HepG2 (cell line): ENCODE results near the gene BTG2. TPM values are rescaled to one million over a fixed set of nuclear protein-coding genes. Genes with fewer than 3 reads are reported as not detected.

Experiments
- ATAC-seq: fragments of 200-7000 bp; cut with Tn5 transposase; 3 replicates; pipeline ENCODE4 v1.9.1; 2020; ENCODE audit warnings: mild to moderate bottlenecking, moderate library complexity
- BruUV-seq: library from RNA; stranded (reverse); fragments of 400-500 nt; replicated peaks from 2 replicates; lab custom pipeline; 2021; lab: Mats Ljungman, UMichigan
- CTCF ChIA-PET: fragments of 300-600 bp; formaldehyde crosslinking; extraction: SDS; loops from one replicate; lab custom pipeline; 2021; ENCODE audit warnings: low total read pairs, inconsistent platforms, low intra/inter-chr PET ratio; lab: Yijun Ruan, JAX
- POLR2A ChIA-PET: fragments of 350-600 bp; sonication (Branson Sonifier 250); formaldehyde crosslinking; loops from one replicate; lab custom pipeline; 2020; ENCODE audit warnings: antibody characterized with exemption, inconsistent platforms; lab: Yijun Ruan, JAX
- DNase-seq: peaks from one replicate; pipeline ENCODE4 v3.0.0-alpha.2; 2015; ENCODE audit warnings: low spot score
- FAIRE-seq: peaks from 3 replicates; lab custom pipeline; 2011; peaks lifted over from hg19 to GRCh38; lab: Jason Lieb, UNC
- H2AFZ ChIP-seq: one replicate; pipeline ENCODE4 v1.6.1; 2011; ENCODE audit warnings: low read length, inconsistent platforms
- H3K27ac ChIP-seq: fragments of 300-600 bp; 3 replicates; pipeline ENCODE4 v1.8.0; 2011; ENCODE audit warnings: mixed run types, mild to moderate bottlenecking, mixed read lengths, low read length, inconsistent platforms; ENCODE audit not compliant: insufficient read depth; ENCODE audit errors: extremely low read length
- H3K27me3 ChIP-seq, 2 experiments: fragments of 200-600 bp in 1 of 2; 2 replicates in 1 of 2; 3 replicates in 1 of 2; pipeline versions ENCODE4 v1.6.0 to v1.8.0; 2011; ENCODE audit warnings: low read length in 2 of 2, mild to moderate bottlenecking in 2 of 2, moderate library complexity in 2 of 2, inconsistent platforms in 1 of 2; ENCODE audit not compliant: insufficient read depth in 2 of 2, control insufficient read depth in 1 of 2
- H3K36me3 ChIP-seq, 2 experiments: fragments of 200-600 bp in 1 of 2; replicated peaks in 1 of 2; 2 replicates in 1 of 2; 3 replicates in 1 of 2; pipeline versions ENCODE4 v1.5.1 to v1.8.0; 2011; ENCODE audit warnings: low read length in 2 of 2, inconsistent platforms in 1 of 2; ENCODE audit not compliant: insufficient read depth in 2 of 2, control insufficient read depth in 1 of 2
- H3K4me1 ChIP-seq: 2 replicates; pipeline ENCODE4 v1.5.1; 2012; ENCODE audit warnings: low read length, inconsistent platforms; ENCODE audit not compliant: insufficient read depth
- H3K4me2 ChIP-seq: 2 replicates; pipeline ENCODE4 v1.6.0; 2011; ENCODE audit warnings: low read depth, low read length, inconsistent platforms
- H3K4me3 ChIP-seq, 3 experiments: fragments of 200-600 bp in 1 of 3; sonication (generic), shearing (Covaris generic) in 1 of 3; replicated peaks in 1 of 3; 2 replicates each; pipeline ENCODE4 v1.5.1; 2011 to 2016; ENCODE audit warnings: low read length in 3 of 3, inconsistent platforms in 2 of 3, low read depth in 2 of 3, mild to moderate bottlenecking in 2 of 3, control low read depth in 1 of 3, mixed read lengths in 1 of 3; ENCODE audit not compliant: insufficient read depth in 1 of 3
- H3K79me2 ChIP-seq: one replicate; pipeline ENCODE4 v1.6.1; 2011; ENCODE audit warnings: low read length, inconsistent platforms; ENCODE audit not compliant: insufficient read depth
- H3K9ac ChIP-seq: 2 replicates; pipeline ENCODE4 v1.6.0; 2011; ENCODE audit warnings: mild to moderate bottlenecking, low read depth, low read length, inconsistent platforms; ENCODE audit not compliant: insufficient read depth
- H3K9me3 ChIP-seq: 2 replicates; pipeline ENCODE4 v1.5.1; 2012; ENCODE audit warnings: mild to moderate bottlenecking, low read length
- H4K20me1 ChIP-seq: 2 replicates; pipeline ENCODE4 v1.6.0; 2011; ENCODE audit warnings: inconsistent platforms, mild to moderate bottlenecking, low read length, moderate library complexity; ENCODE audit not compliant: insufficient read depth
- HDAC1 ChIP-seq: sonication (generic); formaldehyde crosslinking; IDR thresholded peaks from 2 replicates; pipeline ENCODE4 v1.5.1; 2020; ENCODE audit warnings: mild to moderate bottlenecking, missing genetic modification reagents
- SMC3 ChIP-seq: IDR thresholded peaks from 2 replicates; pipeline ENCODE4 v1.6.1; 2011; ENCODE audit warnings: low read length, improper control_type of control experiment
- STAG1 ChIP-seq: sonication (generic); formaldehyde crosslinking; IDR thresholded peaks from 2 replicates; pipeline ENCODE4 v1.4.0; 2020; ENCODE audit warnings: missing genetic modification reagents
- XRCC5 ChIP-seq: fragments of 200-400 bp; formaldehyde crosslinking; optimal IDR thresholded peaks from 2 replicates; pipeline ENCODE3; 2017; ENCODE audit warnings: mild to moderate bottlenecking, low read length
- ZFP90 ChIP-seq: sonication (generic); formaldehyde crosslinking; IDR thresholded peaks from 2 replicates; pipeline ENCODE4 v1.8.0; 2022; ENCODE audit warnings: missing genetic modification reagents, mild to moderate bottlenecking, inconsistent platforms, borderline replicate concordance
- ZIK1 ChIP-seq: sonication (generic); formaldehyde crosslinking; IDR thresholded peaks from 2 replicates; pipeline ENCODE4 v1.5.0; 2020; ENCODE audit warnings: mild to moderate bottlenecking, low read depth, missing genetic modification reagents, borderline replicate concordance
- ZNF251 ChIP-seq: sonication (generic); formaldehyde crosslinking; IDR thresholded peaks from 2 replicates; pipeline ENCODE4 v1.9.0; 2021; ENCODE audit warnings: mild to moderate bottlenecking, missing genetic modification reagents
- WGBS: methylation state at CpG from one replicate; pipeline ENCODE4 v1.1.6; 2017; ENCODE audit warnings: low lambda C conversion rate; 5-methylcytosine and 5-hydroxymethylcytosine counted together
- in situ Hi-C: cut with HindIII; loops from 2 replicates; pipeline ENCODE4 v1.10.0; 2017; ENCODE audit warnings: low pct_unique_long_range_greater_than_20kb; ENCODE audit not compliant: extremely low pct_ligation_motif_present
- intact Hi-C: fragments of 100-400 bp; cut with micrococcal nuclease; formaldehyde crosslinking; loops from one replicate; pipeline ENCODE4 v1.10.0; 2022; ENCODE audit not compliant: unreplicated experiment
- polyA plus RNA-seq, 8 experiments: library from polyadenylated mRNA; depleted of rRNA in 3 of 8; stranded (reverse) in 7 of 8; unstranded in 1 of 8; fragments of >200 nt; fragmentation: Illumina TruSeq in 4 of 8; extraction: Trizol in 4 of 8; gene quantifications; 2 replicates each; pipeline versions ENCODE4 v1.2.1 to v1.2.3, GENCODE V29; 2011 to 2016; ENCODE audit warnings: low read depth in 4 of 8, missing spikeins in 1 of 8, mixed read lengths in 1 of 8; ENCODE audit not compliant: insufficient read depth in 1 of 8
- total RNA-seq, 5 experiments: library from RNA; depleted of rRNA; stranded (reverse); fragments of >200 nt; fragmentation: Illumina TruSeq; extraction: Trizol; gene quantifications; 2 replicates each; pipeline ENCODE4 v1.2.3, GENCODE V29; 2016; ENCODE audit warnings: low read depth in 1 of 5
- TF ChIP-seq, protein P1 (sequence below): sonication (generic); formaldehyde crosslinking; IDR thresholded peaks from 2 replicates; pipeline ENCODE4 v1.5.0; 2020; ENCODE audit warnings: mild to moderate bottlenecking, missing genetic modification reagents
- TF ChIP-seq, protein P2 (sequence below): sonication (generic); formaldehyde crosslinking; IDR thresholded peaks from 2 replicates; pipeline ENCODE4 v1.5.0; 2020; ENCODE audit warnings: mild to moderate bottlenecking, missing genetic modification reagents, moderate library complexity

The BTG2 gene
- total and polyA plus RNA-seq, 2 of the 13 experiments (the other 11 are each of a cell fraction or from before 2014, with no cell fraction given): 13.6 to 18.3 TPM

DNA sequence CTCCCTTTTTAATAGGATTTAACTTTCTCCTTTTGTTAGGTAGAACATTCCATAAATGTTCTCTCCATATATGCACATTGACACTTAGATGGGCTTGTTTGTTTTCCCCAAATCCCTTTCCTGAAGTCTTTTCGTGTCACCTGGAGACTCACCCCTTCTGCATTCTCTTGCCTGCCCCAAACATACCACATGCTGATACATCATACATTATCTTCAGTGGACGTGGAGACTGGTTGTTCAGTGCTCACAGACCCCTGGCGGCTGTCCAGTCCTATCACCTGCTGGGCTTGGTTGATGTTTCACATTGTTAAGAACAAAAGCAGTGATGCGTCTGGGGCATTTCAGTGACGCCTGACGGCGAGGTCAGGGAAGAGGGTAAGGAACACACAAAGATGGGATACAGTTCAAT, 23.4 kb downstream of the BTG2 start:
- H4K20me1 ChIP-seq: no peaks in the 10 kb centered on the region; the same call in 1 of the 2 replicates
- H3K4me2 ChIP-seq: no peak overlapping the region
- intact Hi-C loops (no loop called here), in situ Hi-C loops (loop anchor here (5.0 kb wide), 1 partner anchor 56 kb away; no protein-coding TSS in a partner anchor)
- BruUV-seq: no TSS peak
- ChIA-PET CTCF (interaction anchor here (2.7 kb wide), 1 partner anchor 56 kb away, joined by 13 read pairs; no protein-coding TSS in a partner anchor), POLR2A (interaction anchor here (5.2 kb wide), 1 partner anchor 23 kb away, joined by 31 read pairs; the partner anchor contains the start of gene BTG2)
- H3K79me2 ChIP-seq: no peaks in the 10 kb centered on the region
- no peaks in the 10 kb centered on the region for H3K36me3 ChIP-seq
- FAIRE-seq (peak; percentile 21), DNase-seq (peak; percentile 42), ATAC-seq (peak; percentile 29; the same call in 2 of the 3 replicates)
- no peak overlapping the region for H2AFZ ChIP-seq
- no peak overlapping the region for H3K9ac ChIP-seq
- H3K27ac ChIP-seq: no peak overlapping the region
- H3K4me1 ChIP-seq: peaks cover 41% of the 10 kb centered on the region
- peaks cover 5 to 11% of the 10 kb centered on the region in 2 experiments; a peak in 1 of 5 replicates for H3K27me3 ChIP-seq
- WGBS: 3% methylated on average over 7 of the region's 7 CpGs
- H3K4me3 ChIP-seq: no peak overlapping the region
- no peaks in the 10 kb centered on the region for H3K9me3 ChIP-seq
- TF ChIP-seq ZFP90 (CRISPR knock-in tag) (no peak), XRCC5 (peak; percentile 23), HDAC1 (no peak), STAG1 (CRISPR knock-in tag) (peak; percentile 30; the same call in 1 of the 2 replicates), ZIK1 (CRISPR knock-in tag) (no peak), SMC3 (peak; percentile 54; the same call in 1 of the 2 replicates), ZNF251 (CRISPR knock-in tag) (no peak)
- TF ChIP-seq, protein P1, sequence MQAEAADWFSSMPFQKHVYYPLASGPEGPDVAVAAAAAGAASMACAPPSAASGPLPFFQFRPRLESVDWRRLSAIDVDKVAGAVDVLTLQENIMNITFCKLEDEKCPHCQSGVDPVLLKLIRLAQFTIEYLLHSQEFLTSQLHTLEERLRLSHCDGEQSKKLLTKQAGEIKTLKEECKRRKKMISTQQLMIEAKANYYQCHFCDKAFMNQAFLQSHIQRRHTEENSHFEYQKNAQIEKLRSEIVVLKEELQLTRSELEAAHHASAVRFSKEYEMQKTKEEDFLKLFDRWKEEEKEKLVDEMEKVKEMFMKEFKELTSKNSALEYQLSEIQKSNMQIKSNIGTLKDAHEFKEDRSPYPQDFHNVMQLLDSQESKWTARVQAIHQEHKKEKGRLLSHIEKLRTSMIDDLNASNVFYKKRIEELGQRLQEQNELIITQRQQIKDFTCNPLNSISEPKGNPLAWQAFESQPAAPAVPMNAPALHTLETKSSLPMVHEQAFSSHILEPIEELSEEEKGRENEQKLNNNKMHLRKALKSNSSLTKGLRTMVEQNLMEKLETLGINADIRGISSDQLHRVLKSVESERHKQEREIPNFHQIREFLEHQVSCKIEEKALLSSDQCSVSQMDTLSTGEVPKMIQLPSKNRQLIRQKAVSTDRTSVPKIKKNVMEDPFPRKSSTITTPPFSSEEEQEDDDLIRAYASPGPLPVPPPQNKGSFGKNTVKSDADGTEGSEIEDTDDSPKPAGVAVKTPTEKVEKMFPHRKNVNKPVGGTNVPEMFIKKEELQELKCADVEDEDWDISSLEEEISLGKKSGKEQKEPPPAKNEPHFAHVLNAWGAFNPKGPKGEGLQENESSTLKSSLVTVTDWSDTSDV (CRISPR knock-in tag): no peak
- TF ChIP-seq, protein P2, sequence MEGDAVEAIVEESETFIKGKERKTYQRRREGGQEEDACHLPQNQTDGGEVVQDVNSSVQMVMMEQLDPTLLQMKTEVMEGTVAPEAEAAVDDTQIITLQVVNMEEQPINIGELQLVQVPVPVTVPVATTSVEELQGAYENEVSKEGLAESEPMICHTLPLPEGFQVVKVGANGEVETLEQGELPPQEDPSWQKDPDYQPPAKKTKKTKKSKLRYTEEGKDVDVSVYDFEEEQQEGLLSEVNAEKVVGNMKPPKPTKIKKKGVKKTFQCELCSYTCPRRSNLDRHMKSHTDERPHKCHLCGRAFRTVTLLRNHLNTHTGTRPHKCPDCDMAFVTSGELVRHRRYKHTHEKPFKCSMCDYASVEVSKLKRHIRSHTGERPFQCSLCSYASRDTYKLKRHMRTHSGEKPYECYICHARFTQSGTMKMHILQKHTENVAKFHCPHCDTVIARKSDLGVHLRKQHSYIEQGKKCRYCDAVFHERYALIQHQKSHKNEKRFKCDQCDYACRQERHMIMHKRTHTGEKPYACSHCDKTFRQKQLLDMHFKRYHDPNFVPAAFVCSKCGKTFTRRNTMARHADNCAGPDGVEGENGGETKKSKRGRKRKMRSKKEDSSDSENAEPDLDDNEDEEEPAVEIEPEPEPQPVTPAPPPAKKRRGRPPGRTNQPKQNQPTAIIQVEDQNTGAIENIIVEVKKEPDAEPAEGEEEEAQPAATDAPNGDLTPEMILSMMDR (CRISPR knock-in tag): peak; percentile 39
